ENCODE results near the gene CSGALNACT2. TPM values are rescaled to one million over a fixed set of nuclear protein-coding genes. Genes with fewer than 3 reads are reported as not detected.
A peak's percentile ranks its signal among the peaks of the same experiment; 100 is the strongest.

Gene CSGALNACT2
- total and polyA plus RNA-seq, 9 of the 15 experiments (the other 6 are each of a cell fraction or from before 2014, with no cell fraction given): 1.4 to 7.3 (median 3.5) TPM

GRCh38 chr10:43211431-43212042 lies 73.3 kb downstream of the CSGALNACT2 start:
- Histone ChIP-seq H3K9ac (ENCODE audit: insufficient read depth in 1 of 2, low read depth in 2 of 2, low read length in 2 of 2) (peak overlapping the region in 1 of 2 experiments; percentile 81; a peak in 2 of 4 replicates), H3K9me1 (ENCODE audit: control insufficient read depth, insufficient read depth, low read length) (no peaks in the 10 kb centered on the region), H3K36me3 (ENCODE audit: control insufficient read depth, insufficient read depth, low read length) (no peaks in the 10 kb centered on the region), H3K4me2 (ENCODE audit: insufficient read depth, low read length) (no peak overlapping the region), H3K79me2 (ENCODE audit: control insufficient read depth, insufficient read depth, low read length) (no peaks in the 10 kb centered on the region), H3K27ac (ENCODE audit: extremely low read depth, low read depth, low read length) (no peak overlapping the region), H2AFZ (ENCODE audit: low read depth, low read length) (no peak overlapping the region), H4K20me1 (replicated peaks; ENCODE audit: control insufficient read depth, insufficient read depth, low read length) (peaks cover 21% of the 10 kb centered on the region; the same call in 1 of the 2 replicates), H3K27me3 (ENCODE audit: control insufficient read depth in 2 of 2, insufficient read depth in 2 of 2, low read length in 2 of 2) (peaks cover 20 to 64% of the 10 kb centered on the region in 2 experiments), H3K4me3 (no peak overlapping the region), H3K4me1 (replicated peaks in 1 of 2; ENCODE audit: control insufficient read depth in 2 of 2, insufficient read depth in 2 of 2, low read length in 2 of 2) (peaks cover 0 to 28% of the 10 kb centered on the region in 2 experiments; a peak in 2 of 5 replicates), H3K9me3 (replicated peaks; ENCODE audit: control insufficient read depth, insufficient read depth, low read depth, low read length) (no peaks in the 10 kb centered on the region)
- ATAC-seq (no peak), DNase-seq (ENCODE audit: extremely low read depth in 1 of 4, low spot score in 3 of 4) (no peak), FAIRE-seq (no peak)
- intact Hi-C loops (cut with micrococcal nuclease) (no loop called here), in situ Hi-C loops (cut with MboI) (no loop called here)
- ChIA-PET POLR2A (interaction anchor here (0.6 to 0.7 kb wide), 2 partner anchors 59 to 288 kb away, joined by 3 read pairs; no protein-coding TSS in a partner anchor), CTCF (ENCODE audit: low intra/inter-chr PET ratio) (no interaction called here)
- BruUV-seq (replicated peaks): no TSS peak
- 14% methylated on average over 8 of the region's 8 CpGs for WGBS (ENCODE audit: insufficient coverage, low coverage, missing lambda C conversion rate)
- TF ChIP-seq SAFB2 (IDR thresholded peaks at IDR 0.05; ENCODE audit: borderline replicate concordance, low read depth, low read length, severe bottlenecking): no peak
- no peak for TF ChIP-seq MECOM (CRISPR knock-in tag; IDR thresholded peaks at IDR 0.05)
- no peak for TF ChIP-seq ATF1 (CRISPR knock-in tag; IDR thresholded peaks at IDR 0.05)
- TF ChIP-seq ATF1 (tag; IDR thresholded peaks at IDR 0.05): no peak
- no peak for TF ChIP-seq ZNF280B (CRISPR knock-in tag; IDR thresholded peaks at IDR 0.05)
- no peak for TF ChIP-seq CHD7 (IDR thresholded peaks at IDR 0.05; ENCODE audit: low read depth, low read length)
- TF ChIP-seq ZFPM2 (CRISPR knock-in tag; IDR thresholded peaks at IDR 0.05): no peak
- no peak for TF ChIP-seq ZNF644 (tag; IDR thresholded peaks at IDR 0.05; ENCODE audit: low read depth)
- no peak for TF ChIP-seq NR3C1 (CRISPR knock-in tag; IDR thresholded peaks at IDR 0.05)
